Measurements from ENCODE around the gene NELFB. TPM values are rescaled to one million over a fixed set of nuclear protein-coding genes. Genes with fewer than 3 reads are reported as not detected.
A peak's percentile ranks its signal among the peaks of the same experiment; 100 is the strongest.

NELFB gene
- total and polyA plus RNA-seq, 2 donors (not counting 1 experiment from before 2014, with no cell fraction given) = 53.7 to 55.8 TPM

GRCh38 chr9:137321726-137322361 is 66.7 kb downstream of the NELFB start:
- intact Hi-C loops (cut with micrococcal nuclease) = no loop called here
- 97% methylated on average over 22 of the region's 22 CpGs for WGBS (ENCODE audit: insufficient coverage)
- H3K27ac ChIP-seq (ENCODE audit: low read length in 2 of 2) = no peak overlapping the region
- no peaks in the 10 kb centered on the region for H3K79me2 ChIP-seq (ENCODE audit: control insufficient read depth, insufficient read depth, low read length)
- no peaks in the 10 kb centered on the region for H4K20me1 ChIP-seq (ENCODE audit: control insufficient read depth, insufficient read depth, low read length, poor library complexity, severe bottlenecking)
- ChIA-PET CTCF (interaction anchor here (2.8 kb wide), 1 partner anchor 19 kb away, joined by 25 read pairs; the partner anchor contains the start of gene NRARP), POLR2A (interaction anchor here (1.8 kb wide), 1 partner anchor 20 kb away, joined by 6 read pairs; the partner anchor contains the start of gene NRARP)
- no peak overlapping the region for H2AFZ ChIP-seq (ENCODE audit: insufficient read depth, low read depth, low read length, poor library complexity, severe bottlenecking)
- no peak overlapping the region for H3K4me3 ChIP-seq (ENCODE audit: control extremely low read depth in 1 of 5, extremely low read depth in 1 of 5, insufficient read depth in 1 of 5, low read depth in 2 of 5, low read length in 4 of 5)
- TF ChIP-seq EZH2 (IDR thresholded peaks at IDR 0.05; ENCODE audit: borderline replicate concordance, insufficient read depth, low read depth, low read length, poor library complexity, severe bottlenecking) = no peak
- no peak for TF ChIP-seq CTCF (IDR thresholded peaks at IDR 0.05)
- peak overlapping the region; percentile 46 for H3K27ac Mint-ChIP-seq
- H3K27me3 ChIP-seq (replicated peaks in 1 of 4; ENCODE audit: control extremely low read depth in 1 of 4, control insufficient read depth in 3 of 4, insufficient read depth in 4 of 4, low read length in 3 of 4) = peaks cover 0 to 2% (median under 1%) of the 10 kb centered on the region in 4 experiments
- H3K4me3 Mint-ChIP-seq = peak overlapping the region; percentile 32
- DNase-seq = peak; percentile 8
- peaks cover 2% of the 10 kb centered on the region for H3K27me3 Mint-ChIP-seq
- peaks cover 2% of the 10 kb centered on the region for H3K9me3 Mint-ChIP-seq (ENCODE audit: insufficient read depth)
- H3K9me3 ChIP-seq (ENCODE audit: control extremely low read depth in 1 of 3, control insufficient read depth in 2 of 3, insufficient read depth in 1 of 3, low read length in 2 of 3) = peaks cover 0 to 2% (median 0%) of the 10 kb centered on the region in 3 donors
- no peak for ATAC-seq (ENCODE audit: low read depth)
- H3K9ac ChIP-seq (ENCODE audit: low read length) = no peak overlapping the region
- peak overlapping the region; percentile 98 for H3K4me2 ChIP-seq (replicated peaks; ENCODE audit: low read depth, low read length, poor library complexity, severe bottlenecking)
- H3K4me1 ChIP-seq (ENCODE audit: control insufficient read depth in 2 of 2, insufficient read depth in 2 of 2, low read length in 2 of 2) = peaks cover 26 to 39% of the 10 kb centered on the region in 2 donors
- H3K36me3 ChIP-seq (replicated peaks in 1 of 2; ENCODE audit: control extremely low read depth in 1 of 2, control insufficient read depth in 1 of 2, extremely low read depth in 1 of 2, insufficient read depth in 2 of 2, low read length in 1 of 2) = no peaks in the 10 kb centered on the region
- H3K4me1 Mint-ChIP-seq = peaks cover 29% of the 10 kb centered on the region

Other genes starting within 250 kb of the NELFB start
- 29.1 and 30.7 TPM in 2 replicates for gene ABCA2, start 227.1 kb upstream of the NELFB start, total RNA-seq
- 61.1 and 63.1 TPM in 2 replicates for gene ABCA2, start 227.1 kb upstream of the NELFB start, polyA plus RNA-seq
- gene FUT7, start 223.2 kb upstream of the NELFB start, total RNA-seq = 7.0 and 8.2 TPM in 2 replicates
- 2.6 and 7.3 TPM in 2 replicates for gene FUT7, start 223.2 kb upstream of the NELFB start, polyA plus RNA-seq
- 0.17 and 0.39 TPM in 2 replicates for gene NPDC1, start 209.2 kb upstream of the NELFB start, total RNA-seq
- 0.19 and 3.0 TPM in 2 replicates for gene NPDC1, start 209.2 kb upstream of the NELFB start, polyA plus RNA-seq
- gene ENTPD2, start 201.3 kb upstream of the NELFB start, total RNA-seq = not detected in 2 replicates
- not detected in 2 replicates for gene ENTPD2, start 201.3 kb upstream of the NELFB start, polyA plus RNA-seq
- 0.39 and 0.73 TPM in 2 replicates for gene SAPCD2, start 184.8 kb upstream of the NELFB start, total RNA-seq
- gene SAPCD2, start 184.8 kb upstream of the NELFB start, polyA plus RNA-seq = 0.45 and 0.69 TPM in 2 replicates
- gene UAP1L1, start 177.8 kb upstream of the NELFB start, total RNA-seq = 47.6 and 55.8 TPM in 2 replicates
- 29.1 and 38.1 TPM in 2 replicates for gene UAP1L1, start 177.8 kb upstream of the NELFB start, polyA plus RNA-seq
- 68.4 and 80.9 TPM in 2 replicates for gene MAN1B1, start 168.3 kb upstream of the NELFB start, total RNA-seq
- gene MAN1B1, start 168.3 kb upstream of the NELFB start, polyA plus RNA-seq = 47.0 and 53.1 TPM in 2 replicates
- gene DPP7, start 140.6 kb upstream of the NELFB start, total RNA-seq = 324 and 335 TPM in 2 replicates
- gene DPP7, start 140.6 kb upstream of the NELFB start, polyA plus RNA-seq = 506 and 546 TPM in 2 replicates
- gene GRIN1, start 116.2 kb upstream of the NELFB start, total RNA-seq = not detected in 2 replicates
- 0.04 TPM in 1 of 2 replicates, not detected in the other for gene GRIN1, start 116.2 kb upstream of the NELFB start, polyA plus RNA-seq
- not detected in 2 replicates for gene LRRC26, start 85.3 kb upstream of the NELFB start, total RNA-seq
- not detected in 2 replicates for gene LRRC26, start 85.3 kb upstream of the NELFB start, polyA plus RNA-seq
- gene TMEM210, start 83.3 kb upstream of the NELFB start, total RNA-seq = not detected in 2 replicates
- not detected in 2 replicates for gene TMEM210, start 83.3 kb upstream of the NELFB start, polyA plus RNA-seq
- gene ANAPC2, start 66.8 kb upstream of the NELFB start, total RNA-seq = 121 and 129 TPM in 2 replicates
- 127 and 138 TPM in 2 replicates for gene ANAPC2, start 66.8 kb upstream of the NELFB start, polyA plus RNA-seq
- gene SSNA1, start 66.7 kb upstream of the NELFB start, total RNA-seq = 52.9 and 53.6 TPM in 2 replicates
- 99.0 and 129 TPM in 2 replicates for gene SSNA1, start 66.7 kb upstream of the NELFB start, polyA plus RNA-seq
- gene TPRN, start 54.6 kb upstream of the NELFB start, total RNA-seq = 16.3 and 19.3 TPM in 2 replicates
- gene TPRN, start 54.6 kb upstream of the NELFB start, polyA plus RNA-seq = 5.7 and 6.4 TPM in 2 replicates
- 35.7 and 38.0 TPM in 2 replicates for gene TMEM203, start 49.7 kb upstream of the NELFB start, total RNA-seq
- 16.1 and 20.6 TPM in 2 replicates for gene TMEM203, start 49.7 kb upstream of the NELFB start, polyA plus RNA-seq
- gene NDOR1, start 49.6 kb upstream of the NELFB start, total RNA-seq = 37.3 and 40.9 TPM in 2 replicates
- 36.4 and 37.6 TPM in 2 replicates for gene NDOR1, start 49.6 kb upstream of the NELFB start, polyA plus RNA-seq
- gene RNF208, start 33.1 kb upstream of the NELFB start, total RNA-seq = 1.1 and 1.4 TPM in 2 replicates
- gene RNF208, start 33.1 kb upstream of the NELFB start, polyA plus RNA-seq = 0.97 and 1.1 TPM in 2 replicates
- gene CYSRT1, start 30.2 kb upstream of the NELFB start, total RNA-seq = 0.22 and 0.32 TPM in 2 replicates
- 0.51 and 0.68 TPM in 2 replicates for gene CYSRT1, start 30.2 kb upstream of the NELFB start, polyA plus RNA-seq
- gene RNF224, start 27.8 kb upstream of the NELFB start, total RNA-seq = not detected in 2 replicates
- not detected in 2 replicates for gene RNF224, start 27.8 kb upstream of the NELFB start, polyA plus RNA-seq
- not detected in 2 replicates for gene SLC34A3, start 24.4 kb upstream of the NELFB start, total RNA-seq
- gene SLC34A3, start 24.4 kb upstream of the NELFB start, polyA plus RNA-seq = not detected in 2 replicates
- gene TUBB4B, start 14.0 kb upstream of the NELFB start, total RNA-seq = 110 and 111 TPM in 2 replicates
- 245 and 261 TPM in 2 replicates for gene TUBB4B, start 14.0 kb upstream of the NELFB start, polyA plus RNA-seq
- not detected in 2 replicates for gene STPG3, start 4.0 kb upstream of the NELFB start, total RNA-seq
- not detected in 2 replicates for gene STPG3, start 4.0 kb upstream of the NELFB start, polyA plus RNA-seq
- gene TOR4A, start 22.4 kb downstream of the NELFB start, total RNA-seq = 12.7 and 15.3 TPM in 2 replicates
- 6.0 and 8.3 TPM in 2 replicates for gene TOR4A, start 22.4 kb downstream of the NELFB start, polyA plus RNA-seq
- 11.4 and 11.5 TPM in 2 replicates for gene NRARP, start 46.9 kb downstream of the NELFB start, total RNA-seq
- gene NRARP, start 46.9 kb downstream of the NELFB start, polyA plus RNA-seq = 4.3 and 5.7 TPM in 2 replicates
- gene EXD3, start 167.8 kb downstream of the NELFB start, total RNA-seq = 23.7 and 25.1 TPM in 2 replicates
- gene EXD3, start 167.8 kb downstream of the NELFB start, polyA plus RNA-seq = 21.3 and 22.5 TPM in 2 replicates
- 5.7 and 8.4 TPM in 2 replicates for gene NOXA1, start 168.1 kb downstream of the NELFB start, total RNA-seq
- 5.1 and 7.7 TPM in 2 replicates for gene NOXA1, start 168.1 kb downstream of the NELFB start, polyA plus RNA-seq
- gene ENTPD8, start 186.0 kb downstream of the NELFB start, total RNA-seq = not detected in 2 replicates
- not detected in 2 replicates for gene ENTPD8, start 186.0 kb downstream of the NELFB start, polyA plus RNA-seq
- 28.7 and 35.7 TPM in 2 replicates for gene NSMF, start 204.0 kb downstream of the NELFB start, total RNA-seq
- gene NSMF, start 204.0 kb downstream of the NELFB start, polyA plus RNA-seq = 59.4 and 82.1 TPM in 2 replicates

All from B cell (primary cell).